Skeletal muscle cell (primary cell): Measurements from ENCODE around the gene UBE2G2.

Experiments
- DNase-seq: peaks from one replicate; pipeline ENCODE4 v3.0.0-alpha.2; 2010; ENCODE audit warnings: low read depth
- H3K4me3 ChIP-seq: 2 replicates; pipeline ENCODE4 v1.5.1; 2011; ENCODE audit warnings: low read depth, mild to moderate bottlenecking, control low read depth, low read length, moderate library complexity

Gene UBE2G2

GRCh38 chr21:44793592-44794374 is 7.8 kb downstream of the UBE2G2 start:
- H3K4me3 ChIP-seq = no peak overlapping the region
- no peak for DNase-seq

DNA sequence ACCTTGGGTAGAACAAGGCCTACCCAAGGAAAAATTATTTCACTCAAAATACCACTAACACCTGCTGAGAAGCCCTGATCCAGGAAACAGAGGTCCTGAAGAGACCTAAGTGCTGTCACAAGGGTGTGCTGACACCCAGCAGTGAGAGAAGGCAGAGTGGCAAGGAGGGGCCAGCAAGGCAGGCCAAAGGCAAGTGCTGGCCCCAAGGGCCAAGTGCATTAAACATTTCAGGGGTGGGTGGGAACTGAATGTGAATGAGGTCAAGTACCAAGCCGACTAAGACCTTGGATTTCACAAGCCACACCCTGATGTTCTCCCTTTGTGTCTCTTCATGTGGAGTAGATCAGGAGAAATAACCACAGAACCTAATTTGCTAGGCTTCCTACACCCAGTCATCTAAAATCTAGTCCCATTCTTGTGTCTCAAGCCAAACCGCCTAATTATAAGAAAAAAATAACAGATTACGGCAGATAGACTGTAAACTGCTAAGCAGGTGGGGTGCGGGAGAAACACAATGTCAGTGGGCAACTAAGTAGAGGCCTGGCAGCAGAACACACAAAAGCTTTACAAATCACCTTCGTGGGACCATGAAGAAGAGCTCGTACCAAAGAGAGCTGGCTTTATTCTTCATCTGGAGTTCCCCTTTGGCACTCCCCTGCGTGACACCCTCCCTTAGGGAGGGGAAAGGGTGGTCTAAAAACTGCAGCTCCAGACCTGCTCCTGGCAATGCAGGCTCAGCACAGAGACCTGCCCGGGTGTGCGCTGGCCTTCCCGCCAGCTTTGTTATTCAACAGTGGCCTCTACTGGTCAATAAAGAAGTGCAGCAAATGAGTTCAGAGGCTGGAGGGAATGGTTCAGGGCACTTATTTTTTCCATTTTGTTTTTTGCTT is 8.7 kb downstream of the UBE2G2 start:
- peak; percentile 11 for DNase-seq
- H3K4me3 ChIP-seq = no peak overlapping the region

GRCh38 chr21:44791993-44792392 is 9.6 kb downstream of the UBE2G2 start:
- DNase-seq = no peak
- H3K4me3 ChIP-seq = no peak overlapping the region

GRCh38 chr21:44791246-44791645 is 10.4 kb downstream of the UBE2G2 start:
- DNase-seq = no peak
- no peak overlapping the region for H3K4me3 ChIP-seq

- no peak for DNase-seq
- no peak overlapping the region for H3K4me3 ChIP-seq
Observed at GRCh38 chr21:44790368-44790767, 11.3 kb downstream of the UBE2G2 start.

GRCh38 chr21:44789880-44790279 is 11.7 kb downstream of the UBE2G2 start:
- no peak for DNase-seq

DNA sequence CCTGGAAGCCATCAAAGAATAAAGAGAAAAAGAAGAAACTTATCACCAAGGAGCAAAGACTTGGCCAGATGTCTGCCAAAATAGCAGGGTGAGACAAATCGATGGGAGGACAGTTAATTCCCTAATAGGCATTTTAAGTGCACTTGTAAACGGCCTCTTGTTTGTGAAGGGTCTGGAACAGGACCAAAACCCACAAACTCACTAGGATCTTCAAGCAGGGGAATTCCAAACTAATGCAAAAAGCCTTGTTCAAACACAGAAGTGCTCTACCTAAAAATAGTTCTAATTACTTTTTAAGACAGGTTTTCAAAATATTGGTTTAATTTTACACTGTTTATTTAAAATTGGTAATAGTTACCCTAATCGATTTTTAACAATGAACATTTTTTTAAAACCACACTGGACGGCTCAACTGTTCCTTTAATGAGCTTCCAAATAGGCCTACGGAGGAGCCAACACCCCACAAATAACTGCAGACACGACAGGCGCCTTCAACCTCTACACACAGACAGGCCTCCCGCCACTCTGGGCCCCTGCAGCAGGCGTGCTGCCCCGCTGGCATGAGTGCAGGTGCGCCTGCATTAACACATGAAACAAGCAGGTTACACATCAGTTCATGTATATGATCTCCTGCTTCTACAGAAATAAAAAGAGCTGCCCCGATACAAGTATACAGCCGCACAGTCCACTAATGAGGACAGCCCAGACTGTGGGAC is 15.8 kb downstream of the UBE2G2 start:
- H3K4me3 ChIP-seq = no peak overlapping the region
- no peak for DNase-seq

More at GRCh38 chr21:44789880-44790279, 11.7 kb downstream of the UBE2G2 start:
- H3K4me3 ChIP-seq = no peak overlapping the region

GRCh38 chr21:44784810-44785209 is 16.8 kb downstream of the UBE2G2 start:
- H3K4me3 ChIP-seq = no peak overlapping the region
- DNase-seq = no peak

DNA sequence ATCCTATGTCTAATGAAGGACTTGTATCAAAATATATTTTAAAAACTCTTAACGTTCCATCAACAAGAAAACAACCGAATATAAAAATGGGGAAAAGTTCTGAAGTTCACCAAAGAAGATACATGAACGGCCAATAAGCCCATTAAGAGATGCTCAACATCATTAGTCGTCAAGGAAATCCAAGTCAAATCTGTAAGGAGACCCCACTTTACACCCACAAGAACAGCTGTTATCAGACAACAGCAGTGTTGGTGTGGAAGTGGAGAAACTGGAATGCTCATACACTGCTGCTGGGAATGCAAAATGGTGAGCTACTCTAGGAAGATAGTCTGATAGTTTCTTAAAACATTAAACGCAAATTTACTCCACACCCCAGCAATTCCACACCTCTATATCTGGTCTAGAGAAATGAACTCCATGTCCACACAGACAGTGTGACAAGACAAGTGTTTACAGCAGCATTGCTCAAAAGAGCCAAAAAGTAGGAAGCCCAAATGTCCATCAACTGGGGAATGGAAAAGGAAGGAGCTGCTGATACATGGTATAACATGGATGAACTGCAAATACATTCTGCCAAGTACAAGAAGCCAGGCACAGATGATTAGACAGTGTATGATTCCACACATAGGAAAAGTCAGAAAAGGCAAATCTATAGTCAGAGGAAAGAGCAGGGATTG is 18.5 kb downstream of the UBE2G2 start:
- H3K4me3 ChIP-seq = no peak overlapping the region
- no peak for DNase-seq

DNA sequence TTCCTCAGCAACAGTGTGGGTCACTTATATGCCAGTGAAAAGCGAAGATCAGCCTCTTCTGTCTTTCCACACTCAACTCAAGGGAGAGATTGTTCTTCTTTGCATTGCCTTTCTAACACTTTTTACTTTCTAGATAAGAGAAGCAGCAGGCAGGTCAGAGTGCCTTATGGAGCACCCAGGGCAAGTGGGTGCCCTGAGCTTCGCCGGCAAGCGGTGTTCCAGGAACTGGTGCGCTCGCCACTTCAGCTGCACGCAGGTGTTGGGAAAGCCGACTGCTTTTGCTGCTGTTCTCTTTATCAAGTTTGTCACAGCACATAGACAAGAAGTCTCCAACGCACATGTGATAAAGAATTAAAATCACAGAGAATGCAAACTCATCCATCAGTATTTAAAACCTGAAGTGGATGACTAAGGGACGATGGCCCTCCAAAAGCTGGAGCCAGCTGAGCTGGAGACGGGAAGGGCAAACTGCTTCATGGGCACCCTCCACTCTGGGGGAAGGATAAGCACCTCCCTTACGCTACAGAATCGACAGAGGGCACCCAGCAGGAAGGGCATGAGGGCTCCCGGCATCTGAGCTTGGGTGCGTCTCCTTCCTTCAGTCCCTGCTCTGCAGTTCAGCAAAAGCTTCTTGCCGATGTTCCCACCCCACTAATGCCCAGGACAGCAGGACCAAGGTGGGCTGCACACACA is 20.7 kb downstream of the UBE2G2 start:
- no peak overlapping the region for H3K4me3 ChIP-seq

GRCh38 chr21:44780137-44780502 is 21.5 kb downstream of the UBE2G2 start:
- DNase-seq = no peak
- H3K4me3 ChIP-seq = no peak overlapping the region

More for the DNA sequence above, 20.7 kb downstream of the UBE2G2 start:
- no peak for DNase-seq

DNA sequence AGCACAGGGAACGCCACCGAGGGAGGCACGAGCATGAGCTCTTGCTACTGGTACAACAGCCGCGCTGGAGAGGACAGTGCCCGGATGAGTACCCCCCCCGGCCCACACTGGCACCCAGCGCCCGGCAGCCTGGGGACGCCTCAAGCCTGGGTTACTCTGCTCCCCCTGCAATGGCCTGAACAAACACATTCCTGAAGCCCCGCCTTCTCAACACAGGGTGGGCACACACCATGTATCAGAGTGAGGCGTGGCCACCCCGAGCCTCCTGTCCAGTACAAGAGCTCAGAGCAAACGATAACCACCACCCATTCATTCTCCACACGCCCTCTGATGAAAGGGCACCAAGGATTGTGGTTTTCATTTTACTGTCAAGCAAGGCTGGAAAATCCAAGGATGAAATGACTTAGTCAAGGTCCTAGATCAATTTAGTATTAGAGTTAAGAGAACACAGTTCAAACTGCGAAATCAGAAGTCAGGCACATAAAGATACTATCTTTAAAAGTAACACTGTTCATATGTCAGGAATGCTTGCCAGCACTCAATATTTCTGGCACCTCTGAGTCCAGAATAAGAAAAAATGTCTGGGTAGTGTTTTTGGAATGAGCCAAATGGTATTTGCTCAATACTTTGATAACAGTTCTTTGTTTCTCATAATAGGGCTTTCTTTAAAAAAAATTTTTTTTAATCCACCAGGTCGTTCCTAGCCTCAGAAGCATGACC is 22.0 kb downstream of the UBE2G2 start:
- no peak overlapping the region for H3K4me3 ChIP-seq
- DNase-seq = no peak

DNA sequence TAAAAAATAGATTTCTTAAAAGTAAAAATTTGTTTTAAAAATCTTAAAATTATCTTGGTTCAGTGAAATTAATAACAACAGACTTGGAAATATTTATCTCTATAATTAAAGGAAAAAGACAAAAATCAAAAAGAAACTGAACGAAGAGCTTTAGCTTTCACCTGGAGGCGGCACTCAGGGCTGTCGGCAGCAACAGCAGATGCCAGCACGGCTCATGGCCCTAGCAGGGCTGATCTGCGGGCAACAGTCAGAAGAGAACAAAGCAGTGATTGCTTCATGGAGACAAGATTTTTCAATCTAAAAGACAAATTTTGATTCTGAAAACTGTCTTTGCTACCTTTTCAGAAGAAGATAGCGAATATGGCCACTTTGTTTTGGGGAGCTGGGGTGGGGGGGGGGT is 22.6 kb downstream of the UBE2G2 start:
- no peak for DNase-seq
- H3K4me3 ChIP-seq = no peak overlapping the region

GRCh38 chr21:44778499-44778911 is 23.1 kb downstream of the UBE2G2 start:
- H3K4me3 ChIP-seq = no peak overlapping the region
- DNase-seq = no peak

DNA sequence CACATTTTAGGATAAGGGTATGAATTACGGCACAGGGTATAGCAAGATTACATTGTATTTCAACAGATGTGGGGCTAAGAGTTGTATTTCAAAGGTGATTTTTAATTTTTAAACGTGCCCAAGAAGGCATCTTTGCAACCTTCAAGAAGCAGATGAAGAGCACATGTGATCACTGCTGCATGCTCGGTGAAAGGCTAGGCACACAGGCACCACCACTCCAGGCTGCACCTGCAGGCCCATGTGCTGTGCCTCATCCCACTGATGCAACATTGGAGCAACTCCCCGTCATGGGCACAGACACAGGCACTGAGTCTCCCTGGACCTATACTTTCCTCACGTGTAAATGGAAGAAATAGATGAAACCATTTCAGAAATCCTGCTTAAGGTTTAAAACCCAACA is 23.5 kb downstream of the UBE2G2 start:
- no peak for DNase-seq
- no peak overlapping the region for H3K4me3 ChIP-seq

- no peak overlapping the region for H3K4me3 ChIP-seq
- no peak for DNase-seq
Observed at GRCh38 chr21:44774972-44775371, 26.6 kb downstream of the UBE2G2 start.

DNA sequence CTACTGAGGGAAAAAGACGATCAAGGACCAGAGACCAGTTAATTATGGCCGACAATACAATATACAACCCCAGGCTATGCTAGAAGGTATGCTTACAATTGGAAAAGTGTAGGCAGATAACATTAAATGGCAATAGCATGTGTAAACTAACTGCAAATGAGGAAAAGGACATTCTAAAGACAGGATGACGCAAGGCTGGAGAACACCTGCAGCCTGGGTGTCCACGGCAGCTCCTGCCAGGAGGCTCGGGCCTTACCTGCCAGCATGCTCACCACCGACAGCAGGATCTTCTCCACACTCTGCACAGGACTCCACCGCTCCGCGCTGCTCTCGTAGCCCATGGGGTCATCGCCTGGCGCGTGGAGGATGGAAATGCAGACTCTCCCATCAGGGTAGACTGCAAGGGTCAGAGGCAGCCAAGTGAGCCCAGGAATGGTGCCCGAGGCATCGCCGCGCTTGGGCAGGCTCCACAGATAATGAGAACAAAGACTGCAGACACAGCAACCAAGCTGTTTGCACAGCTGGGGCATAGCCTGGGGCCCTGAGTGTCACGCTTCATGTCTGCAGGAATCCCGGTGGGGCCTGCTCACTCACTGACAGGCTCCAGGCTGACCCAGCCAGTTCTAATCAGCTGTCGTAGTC is 28.2 kb downstream of the UBE2G2 start:
- no peak for DNase-seq
- H3K4me3 ChIP-seq = no peak overlapping the region
